ENCODE measurements around the gene HAP1.

The HAP1 gene

DNA sequence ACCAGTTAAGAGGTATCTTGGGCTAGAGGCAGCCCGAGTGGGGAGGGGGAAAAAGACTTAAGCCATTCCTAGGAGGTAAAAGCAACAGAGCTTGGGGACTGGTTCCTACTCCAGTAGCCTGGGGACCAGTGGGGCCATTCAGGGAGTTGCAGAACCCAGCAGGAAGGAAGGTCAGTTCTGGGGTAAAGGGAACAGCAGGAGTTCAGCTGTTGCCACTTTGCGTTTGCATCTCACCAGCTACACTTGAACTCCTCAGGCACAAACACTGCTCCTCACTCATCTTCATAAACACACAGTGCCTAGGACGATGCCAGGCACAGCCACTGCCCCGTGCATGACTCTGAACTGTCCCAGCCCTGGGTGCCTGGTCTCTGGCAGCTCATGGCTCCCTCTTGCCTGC is 4.0 kb downstream of the HAP1 start:
- no peak for DNase-seq (ENCODE audit: low read depth, low spot score)
- H3K4me3 ChIP-seq (ENCODE audit: low read depth, low read length) = no peak overlapping the region
- CTCF ChIA-PET = interaction anchor here (1.3 to 1.7 kb wide), 2 partner anchors 35 to 71 kb away, joined by 4 to 7 read pairs; no protein-coding TSS in a partner anchor
- POLR2A ChIA-PET = interaction anchor here (0.5 kb wide), 1 partner anchor 367 kb away, joined by 3 read pairs; no protein-coding TSS in a partner anchor
- TF ChIP-seq, protein P1, sequence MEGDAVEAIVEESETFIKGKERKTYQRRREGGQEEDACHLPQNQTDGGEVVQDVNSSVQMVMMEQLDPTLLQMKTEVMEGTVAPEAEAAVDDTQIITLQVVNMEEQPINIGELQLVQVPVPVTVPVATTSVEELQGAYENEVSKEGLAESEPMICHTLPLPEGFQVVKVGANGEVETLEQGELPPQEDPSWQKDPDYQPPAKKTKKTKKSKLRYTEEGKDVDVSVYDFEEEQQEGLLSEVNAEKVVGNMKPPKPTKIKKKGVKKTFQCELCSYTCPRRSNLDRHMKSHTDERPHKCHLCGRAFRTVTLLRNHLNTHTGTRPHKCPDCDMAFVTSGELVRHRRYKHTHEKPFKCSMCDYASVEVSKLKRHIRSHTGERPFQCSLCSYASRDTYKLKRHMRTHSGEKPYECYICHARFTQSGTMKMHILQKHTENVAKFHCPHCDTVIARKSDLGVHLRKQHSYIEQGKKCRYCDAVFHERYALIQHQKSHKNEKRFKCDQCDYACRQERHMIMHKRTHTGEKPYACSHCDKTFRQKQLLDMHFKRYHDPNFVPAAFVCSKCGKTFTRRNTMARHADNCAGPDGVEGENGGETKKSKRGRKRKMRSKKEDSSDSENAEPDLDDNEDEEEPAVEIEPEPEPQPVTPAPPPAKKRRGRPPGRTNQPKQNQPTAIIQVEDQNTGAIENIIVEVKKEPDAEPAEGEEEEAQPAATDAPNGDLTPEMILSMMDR (IDR thresholded peaks at IDR 0.05; ENCODE audit: insufficient read depth, low read length, missing control alignments) = no peak

DNA sequence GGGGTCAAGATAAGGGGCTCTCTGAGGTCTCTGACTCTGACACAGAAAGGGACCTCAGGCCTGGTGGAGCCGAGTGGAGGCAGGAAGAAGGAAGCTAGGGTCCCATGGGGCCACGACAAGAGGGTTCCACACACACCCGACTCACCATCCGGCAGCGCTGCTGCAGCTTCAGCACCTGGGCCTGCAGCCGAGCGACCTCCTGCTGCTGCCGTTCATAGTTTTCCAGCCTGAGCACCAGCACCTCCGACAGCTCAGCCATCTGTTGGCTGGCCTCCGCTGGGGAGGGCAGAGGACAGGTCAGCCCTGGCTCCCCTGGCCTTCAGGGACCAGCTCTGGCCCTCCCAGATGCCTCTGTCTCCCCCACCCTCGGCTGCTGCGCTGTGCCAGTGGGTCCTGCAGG is 6.4 kb downstream of the HAP1 start:
- TF ChIP-seq, protein P1 (IDR thresholded peaks at IDR 0.05; ENCODE audit: insufficient read depth, low read length, missing control alignments) = no peak
- DNase-seq (ENCODE audit: low read depth, low spot score) = no peak
- POLR2A ChIA-PET = no interaction called here
- CTCF ChIA-PET = interaction anchor here (0.8 to 5.3 kb wide), 4 partner anchors 9 to 83 kb away, joined by 3 to 25 read pairs (median 6); no protein-coding TSS in a partner anchor
- no peak overlapping the region for H3K4me3 ChIP-seq (ENCODE audit: low read depth, low read length)

DNA sequence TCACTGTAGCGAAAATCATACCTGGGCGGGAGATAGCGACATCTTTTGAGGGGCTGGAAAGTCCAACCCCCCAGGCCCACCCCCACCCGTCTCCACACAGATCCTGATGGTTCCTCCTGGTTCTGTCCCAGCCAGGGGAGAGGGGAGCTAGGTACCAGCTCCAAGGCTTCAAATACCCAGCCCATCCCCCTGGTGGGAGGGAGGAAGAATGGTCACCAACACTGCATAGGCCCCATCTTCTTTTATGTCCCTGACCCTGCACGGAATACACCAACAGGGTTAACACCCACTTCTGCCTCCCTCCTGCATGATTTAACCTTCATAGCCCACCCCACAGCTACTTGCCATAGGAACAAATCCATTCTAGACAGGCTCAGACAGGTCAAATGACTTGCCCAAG is 9.3 kb downstream of the HAP1 start:
- TF ChIP-seq, protein P1 (IDR thresholded peaks at IDR 0.05; ENCODE audit: insufficient read depth, low read length, missing control alignments) = no peak
- no peak overlapping the region for H3K4me3 ChIP-seq (ENCODE audit: low read depth, low read length)
- ChIA-PET POLR2A (no interaction called here), CTCF (interaction anchor here (0.7 to 5.3 kb wide), 6 partner anchors 9 to 140 kb away, joined by 3 to 25 read pairs (median 8); partner anchors contain the start of genes HAP1 and KLHL11)
- DNase-seq (ENCODE audit: low read depth, low spot score) = no peak

DNA sequence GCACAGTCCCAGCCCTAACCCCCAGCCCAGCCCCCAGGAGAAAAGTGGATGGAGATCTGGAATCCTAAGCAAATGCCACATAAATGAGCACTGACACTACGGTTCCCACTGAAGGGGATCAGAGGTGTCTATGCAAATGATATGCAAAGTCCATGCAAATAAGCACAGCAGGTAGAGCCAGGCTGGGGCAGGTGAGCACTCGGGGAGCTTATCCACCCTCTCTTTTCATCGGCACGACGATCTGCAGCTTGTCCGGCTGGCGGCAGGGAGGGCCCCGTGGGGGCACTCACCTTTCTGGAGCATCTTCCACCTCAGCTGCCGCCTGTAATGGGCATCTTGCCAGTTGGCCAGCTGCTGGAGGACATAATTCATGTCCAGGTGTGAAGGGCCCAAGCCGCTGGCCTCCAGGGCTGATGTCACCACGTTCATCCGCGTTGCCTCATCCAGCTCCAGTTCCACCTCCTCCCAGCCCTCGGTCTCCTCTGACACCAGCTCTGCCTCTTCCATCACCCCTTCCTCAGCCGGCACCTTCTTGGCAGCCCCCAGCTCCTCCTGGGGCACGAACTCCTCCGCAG is 9.9 kb downstream of the HAP1 start:
- TF ChIP-seq, protein P1 (IDR thresholded peaks at IDR 0.05; ENCODE audit: insufficient read depth, low read length, missing control alignments) = no peak
- no peak for DNase-seq (ENCODE audit: low read depth, low spot score)
- no peak overlapping the region for H3K4me3 ChIP-seq (ENCODE audit: low read depth, low read length)
- CTCF ChIA-PET = interaction anchor here (0.7 to 5.3 kb wide), 6 partner anchors 9 to 141 kb away, joined by 3 to 25 read pairs (median 8); partner anchors contain the start of genes HAP1 and KLHL11
- POLR2A ChIA-PET = no interaction called here

DNA sequence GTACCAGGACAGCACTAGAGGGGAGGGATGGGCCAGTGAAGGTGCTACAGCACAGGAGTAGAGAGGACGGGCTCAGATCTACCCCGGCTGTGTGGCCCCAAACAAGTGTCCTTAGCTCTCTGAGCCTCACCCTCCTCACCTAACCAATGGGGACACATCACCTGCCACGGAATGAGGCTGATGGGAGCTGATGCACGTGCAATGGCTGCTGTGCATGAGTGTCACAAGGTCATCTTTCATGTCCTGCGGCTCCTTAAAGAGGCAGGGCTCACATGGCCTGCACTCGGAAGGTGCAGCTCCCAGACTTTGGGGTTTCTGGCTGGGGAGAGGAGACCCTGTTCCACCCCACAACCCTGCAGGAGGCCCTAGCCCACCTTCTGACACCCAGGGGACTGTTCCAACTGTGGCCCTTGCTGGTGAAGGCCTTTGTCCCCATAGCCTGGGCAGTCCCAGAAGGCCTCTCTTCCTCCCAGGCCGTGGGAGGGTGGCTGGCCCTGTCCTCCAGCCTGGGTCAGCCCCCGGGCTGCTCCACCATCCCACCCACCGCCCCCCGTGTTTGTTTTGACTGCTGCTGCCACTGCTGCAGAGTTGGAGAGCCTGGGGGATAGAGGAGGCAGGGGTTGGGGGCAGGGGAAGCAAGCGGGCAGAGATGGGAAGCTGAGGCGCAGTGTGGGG is 10.5 kb downstream of the HAP1 start:
- TF ChIP-seq, protein P1 (IDR thresholded peaks at IDR 0.05; ENCODE audit: insufficient read depth, low read length, missing control alignments) = no peak
- no peak overlapping the region for H3K4me3 ChIP-seq (ENCODE audit: low read depth, low read length)
- ChIA-PET CTCF (interaction anchor here (0.7 to 5.3 kb wide), 5 partner anchors 14 to 141 kb away, joined by 3 to 25 read pairs (median 9); partner anchors contain the start of gene KLHL11), POLR2A (no interaction called here)
- no peak for DNase-seq (ENCODE audit: low read depth, low spot score)

DNA sequence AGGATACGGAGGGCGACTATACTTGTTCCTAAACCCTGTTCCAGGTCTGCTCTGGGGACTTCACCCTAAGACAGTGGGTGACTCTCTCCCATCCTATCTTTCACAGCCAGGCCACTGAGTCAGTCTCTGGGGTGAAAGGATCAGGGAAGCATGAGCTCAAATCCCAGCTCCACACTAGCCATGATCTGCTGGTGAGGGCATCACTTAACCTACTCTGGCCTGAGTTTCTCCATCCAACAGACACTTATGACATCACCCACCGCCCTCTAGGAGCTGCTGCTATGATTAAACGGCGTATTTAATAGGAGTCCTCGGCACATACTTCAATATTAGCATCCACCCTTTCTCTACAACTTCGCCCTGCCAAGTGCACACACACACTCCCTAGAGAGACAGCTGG is 12.2 kb downstream of the HAP1 start:
- DNase-seq (ENCODE audit: low read depth, low spot score) = no peak
- TF ChIP-seq, protein P1 (IDR thresholded peaks at IDR 0.05; ENCODE audit: insufficient read depth, low read length, missing control alignments) = no peak
- CTCF ChIA-PET = interaction anchor here (0.9 to 1.9 kb wide), 5 partner anchors 11 to 80 kb away, joined by 3 to 6 read pairs (median 5); no protein-coding TSS in a partner anchor
- no peak overlapping the region for H3K4me3 ChIP-seq (ENCODE audit: low read depth, low read length)
- POLR2A ChIA-PET = no interaction called here

Measured in AG04449 (cell line).